GM12873 (cell line): ENCODE data around the gene CNDP2.

Experiments
- TF ChIP-seq, protein P1 (sequence below): IDR thresholded peaks from 2 replicates; pipeline ENCODE4 v1.5.1; 2012; ENCODE audit warnings: low read depth, mild to moderate bottlenecking, moderate library complexity, low read length, control low read depth; ENCODE audit not compliant: insufficient read depth; ENCODE audit errors: missing control alignments

CNDP2 gene

GRCh38 chr18:74473976-74474640 is 22.1 kb upstream of the CNDP2 start:
- TF ChIP-seq, protein P1, sequence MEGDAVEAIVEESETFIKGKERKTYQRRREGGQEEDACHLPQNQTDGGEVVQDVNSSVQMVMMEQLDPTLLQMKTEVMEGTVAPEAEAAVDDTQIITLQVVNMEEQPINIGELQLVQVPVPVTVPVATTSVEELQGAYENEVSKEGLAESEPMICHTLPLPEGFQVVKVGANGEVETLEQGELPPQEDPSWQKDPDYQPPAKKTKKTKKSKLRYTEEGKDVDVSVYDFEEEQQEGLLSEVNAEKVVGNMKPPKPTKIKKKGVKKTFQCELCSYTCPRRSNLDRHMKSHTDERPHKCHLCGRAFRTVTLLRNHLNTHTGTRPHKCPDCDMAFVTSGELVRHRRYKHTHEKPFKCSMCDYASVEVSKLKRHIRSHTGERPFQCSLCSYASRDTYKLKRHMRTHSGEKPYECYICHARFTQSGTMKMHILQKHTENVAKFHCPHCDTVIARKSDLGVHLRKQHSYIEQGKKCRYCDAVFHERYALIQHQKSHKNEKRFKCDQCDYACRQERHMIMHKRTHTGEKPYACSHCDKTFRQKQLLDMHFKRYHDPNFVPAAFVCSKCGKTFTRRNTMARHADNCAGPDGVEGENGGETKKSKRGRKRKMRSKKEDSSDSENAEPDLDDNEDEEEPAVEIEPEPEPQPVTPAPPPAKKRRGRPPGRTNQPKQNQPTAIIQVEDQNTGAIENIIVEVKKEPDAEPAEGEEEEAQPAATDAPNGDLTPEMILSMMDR: no peak

- TF ChIP-seq, protein P1: peak; percentile 57
Measured at GRCh38 chr18:74476140-74476539, 20.0 kb upstream of the CNDP2 start.

DNA sequence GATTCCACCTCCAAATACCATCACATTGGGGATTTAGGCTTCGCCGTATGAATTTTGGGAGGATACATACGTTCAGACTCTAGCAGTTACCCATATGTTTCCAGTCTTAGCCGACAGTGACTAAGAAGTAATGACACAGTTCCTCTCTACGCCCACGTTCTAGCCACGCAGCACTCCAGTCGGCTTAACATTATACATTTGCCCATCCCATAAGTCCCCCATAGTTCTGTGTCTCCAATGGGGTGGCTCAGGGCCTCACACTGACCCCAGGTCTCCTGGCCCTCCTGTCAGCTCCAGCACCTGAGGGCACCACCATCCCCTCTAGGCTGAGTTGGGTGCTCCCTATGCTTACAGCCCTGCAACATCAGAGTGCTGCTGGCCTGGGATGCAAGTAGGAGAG is 18.4 kb upstream of the CNDP2 start:
- TF ChIP-seq, protein P1: no peak

DNA sequence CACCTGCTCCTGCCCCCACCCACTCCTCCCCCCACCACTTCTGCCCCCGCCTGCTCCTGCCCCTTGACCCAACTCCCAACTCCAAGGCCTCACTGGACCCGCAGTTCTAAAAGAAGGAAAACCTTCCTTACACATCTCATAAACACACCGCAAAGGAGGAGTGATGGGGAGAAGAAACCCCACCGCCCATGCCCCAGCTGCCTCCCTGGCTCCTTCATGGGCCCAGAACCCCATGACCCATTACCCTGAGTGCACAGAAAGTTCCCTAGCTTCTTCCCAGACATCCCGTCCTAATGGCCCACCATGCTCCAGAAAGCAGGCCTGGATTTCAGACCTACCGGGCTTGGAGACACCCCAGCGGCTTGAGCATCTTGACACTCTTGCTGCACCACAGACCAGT is 17.8 kb upstream of the CNDP2 start:
- TF ChIP-seq, protein P1: no peak

- TF ChIP-seq, protein P1: no peak
Measured at GRCh38 chr18:74478880-74479279, 17.3 kb upstream of the CNDP2 start.

DNA sequence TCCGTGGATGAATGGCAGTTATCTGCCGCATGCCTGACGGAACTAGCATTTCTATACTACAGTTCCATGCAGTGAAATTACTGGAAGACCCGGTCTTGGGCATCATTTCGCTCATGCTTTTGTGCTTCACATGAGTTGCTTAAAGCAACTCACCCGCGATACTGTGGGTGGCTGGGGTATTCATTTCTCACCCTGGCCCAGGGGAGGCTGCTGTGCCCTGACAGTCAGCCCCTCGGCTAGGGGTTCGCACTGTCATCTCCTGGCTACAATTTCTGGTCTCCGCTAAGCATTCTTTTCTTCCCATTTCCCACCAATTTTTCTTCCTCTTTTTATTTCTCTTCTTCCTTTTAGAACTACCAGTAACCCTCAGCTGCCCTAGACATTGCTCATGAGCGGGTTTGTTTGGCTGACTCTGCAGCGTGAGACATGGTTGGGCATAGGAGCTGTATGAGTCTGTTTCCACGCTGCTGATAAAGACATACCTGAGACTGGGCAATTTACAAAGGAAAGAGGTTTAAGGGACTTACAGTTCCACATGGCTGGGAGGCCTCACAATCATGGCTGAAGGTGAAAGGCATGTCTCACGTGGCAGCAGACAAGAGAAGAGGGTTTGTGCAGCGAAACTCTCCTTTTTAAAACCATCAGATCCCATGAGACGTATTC is 16.5 kb upstream of the CNDP2 start:
- TF ChIP-seq, protein P1: no peak

- TF ChIP-seq, protein P1: no peak
Measured at GRCh38 chr18:74480149-74480651, 16.0 kb upstream of the CNDP2 start.
